Esophagus muscularis mucosa (tissue), 4 donors: Measurements from ENCODE around the gene PHACTR4. TPM values are rescaled to one million over a fixed set of nuclear protein-coding genes. Genes with fewer than 3 reads are reported as not detected.
"Not testable (repeated sequence)": the region's sequence is repeated elsewhere in the genome, so short reads cannot be mapped to it uniquely, and the experiment has no call there.

ENCODE experiments used
- DNase-seq: peaks from one replicate; pipeline ENCODE4 v3.0.0-alpha.2; 2017; ENCODE audit errors: extremely low spot score
- H3K27ac ChIP-seq, 4 donors: fragments of 200-600 bp; sonication (generic); replicated peaks in 1 of 4; 1 replicate in 3 of 4; 2 replicates in 1 of 4; pipeline ENCODE4 v1.5.1; 2016 to 2019; ENCODE audit warnings: mild to moderate bottlenecking in 1 of 4
- H3K27me3 ChIP-seq, 4 donors: fragments of 200-600 bp; sonication (generic); one replicate each; pipeline versions ENCODE4 v1.5.1 to v1.6.0; 2016 to 2019
- H3K36me3 ChIP-seq, 4 donors: fragments of 200-600 bp; sonication (generic); one replicate each; pipeline ENCODE4 v1.5.1; 2016 to 2019
- H3K4me1 ChIP-seq, 4 donors: fragments of 200-600 bp; sonication (generic); one replicate each; pipeline ENCODE4 v1.5.1; 2016 to 2019
- H3K4me3 ChIP-seq, 4 donors: fragments of 200-600 bp; sonication (generic); 1 replicate in 2 of 4; 2 replicates in 2 of 4; pipeline ENCODE4 v1.5.1; 2016 to 2019; ENCODE audit warnings: mild to moderate bottlenecking in 4 of 4, moderate library complexity in 1 of 4
- H3K9me3 ChIP-seq, 4 donors: fragments of 200-600 bp; sonication (generic); 1 replicate in 3 of 4; 2 replicates in 1 of 4; pipeline ENCODE4 v1.5.1; 2016 to 2019
- EP300 ChIP-seq: sonication (generic); formaldehyde crosslinking; IDR thresholded peaks from one replicate; pipeline ENCODE4 v1.6.1; 2017; ENCODE audit warnings: antibody characterized with exemption
- POLR2A ChIP-seq: fragments of 450-650 bp; IDR thresholded peaks from one replicate; pipeline ENCODE4 v1.6.1; 2017; ENCODE audit warnings: antibody characterized with exemption, moderate library complexity, mild to moderate bottlenecking, low read depth
- POLR2AphosphoS5 ChIP-seq, 2 donors: sonication (generic); formaldehyde crosslinking; IDR thresholded peaks; one replicate each; pipeline ENCODE4 v1.6.1; 2017; ENCODE audit warnings: antibody characterized with exemption in 2 of 2
- WGBS: methylation state at CpG from one replicate; pipeline ENCODE4 v1.1.5; 2018; 5-methylcytosine and 5-hydroxymethylcytosine counted together
- intact Hi-C: fragments of 100-400 bp; cut with DNase I; formaldehyde crosslinking; loops from one replicate; pipeline ENCODE4 v1.15.1; 2023
- total RNA-seq, 4 donors: library from RNA; depleted of rRNA; stranded (reverse); fragments of >200 nt; gene quantifications; one replicate each; pipeline versions ENCODE4 v1.1.0 to v1.2.1, GENCODE V29; 2016
- TF ChIP-seq, protein P1 (sequence below), 3 experiments: fragments of 200-600 bp in 2 of 3; fragments of 450-650 bp in 1 of 3; sonication (generic) in 2 of 3; IDR thresholded peaks; one replicate each; pipeline ENCODE4 v1.5.1; 2017 to 2019; ENCODE audit warnings: antibody characterized with exemption in 3 of 3, mild to moderate bottlenecking in 2 of 3, moderate library complexity in 1 of 3

Gene PHACTR4
- total RNA-seq, 4 donors from 2014 or later: 21.0 to 32.4 (median 27.7) TPM

DNA sequence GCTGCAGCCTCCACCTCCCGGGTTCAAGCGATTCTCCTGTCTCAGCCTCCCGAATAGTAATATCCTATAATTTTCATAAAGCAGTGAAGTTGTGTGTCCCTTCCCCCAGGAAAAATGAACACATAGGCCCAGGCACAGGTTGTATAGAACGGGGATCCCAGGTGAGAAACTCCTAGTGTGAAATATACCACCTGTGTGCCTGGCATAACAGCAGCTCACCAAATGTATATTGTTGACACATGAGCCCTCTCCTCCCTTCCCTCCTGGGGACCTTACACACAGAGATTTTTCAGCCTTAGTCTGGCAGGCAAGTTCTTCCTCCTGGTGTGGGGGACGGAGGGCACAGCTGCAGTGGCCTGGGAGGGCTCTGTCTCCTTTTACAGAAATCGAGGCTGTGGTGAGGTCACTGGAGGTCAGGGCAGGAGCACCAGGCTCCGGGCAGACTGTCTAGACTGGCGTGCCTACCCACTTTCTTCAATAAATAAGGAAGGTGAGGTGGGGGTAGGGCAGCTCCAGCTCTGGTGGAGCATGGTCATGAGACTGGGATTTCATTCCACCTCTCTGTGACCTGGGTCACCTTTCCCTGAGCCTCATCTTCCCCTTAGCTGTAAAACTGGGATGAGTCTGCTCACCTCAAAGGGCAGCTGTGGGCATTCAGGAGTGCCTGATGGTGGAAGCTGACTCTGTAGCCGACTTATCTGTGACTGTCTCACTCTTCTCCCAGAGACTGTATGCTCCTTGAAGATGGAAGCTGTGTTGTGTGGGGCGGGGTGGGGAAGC, 150.6 kb downstream of the PHACTR4 start:
- TF ChIP-seq EP300: no peak
- intact Hi-C loops: loop anchor here (5.0 kb wide), 2 partner anchors 32 to 357 kb away; partner anchors contain the start of gene TRNAU1AP
- no peaks in the 10 kb centered on the region for H3K9me3 ChIP-seq
- peaks cover 2 to 10% (median 5%) of the 10 kb centered on the region in 4 donors for H3K36me3 ChIP-seq
- no peak overlapping the region for H3K4me3 ChIP-seq
- 96% methylated on average over 6 of the region's 10 CpGs for WGBS
- no peak overlapping the region for H3K27ac ChIP-seq
- peaks cover 9 to 20% (median 16%) of the 10 kb centered on the region in 4 donors for H3K4me1 ChIP-seq
- H3K27me3 ChIP-seq: no peaks in the 10 kb centered on the region
- no peak for DNase-seq

DNA sequence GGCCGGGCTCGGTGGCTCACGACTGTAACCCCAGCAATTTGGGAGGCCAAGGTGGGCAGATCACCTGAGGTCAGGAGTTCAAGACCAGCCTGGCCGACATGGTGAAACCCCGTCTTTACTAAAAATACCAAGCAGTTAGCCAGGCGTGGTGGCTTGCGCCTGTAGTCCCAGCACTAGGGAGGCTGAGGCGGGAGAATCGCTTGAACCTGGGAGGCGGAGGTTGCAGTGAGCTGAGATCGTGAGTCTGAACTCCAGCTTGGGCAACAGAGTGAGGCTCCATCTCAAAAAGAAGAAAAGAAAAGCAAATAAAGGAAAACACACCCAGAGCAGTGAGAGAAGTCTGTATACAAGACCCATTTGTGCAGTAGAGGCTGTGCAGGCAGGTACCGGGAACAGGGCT, 151.3 kb downstream of the PHACTR4 start:
- intact Hi-C loops, H3K4me3 ChIP-seq, H3K27me3 ChIP-seq, DNase-seq, H3K27ac ChIP-seq, H3K9me3 ChIP-seq, H3K36me3 ChIP-seq: not testable (repeated sequence)
- peaks cover 9 to 20% (median 16%) of the 10 kb centered on the region in 4 donors for H3K4me1 ChIP-seq
- 94% methylated on average over 12 of the region's 12 CpGs for WGBS

DNA sequence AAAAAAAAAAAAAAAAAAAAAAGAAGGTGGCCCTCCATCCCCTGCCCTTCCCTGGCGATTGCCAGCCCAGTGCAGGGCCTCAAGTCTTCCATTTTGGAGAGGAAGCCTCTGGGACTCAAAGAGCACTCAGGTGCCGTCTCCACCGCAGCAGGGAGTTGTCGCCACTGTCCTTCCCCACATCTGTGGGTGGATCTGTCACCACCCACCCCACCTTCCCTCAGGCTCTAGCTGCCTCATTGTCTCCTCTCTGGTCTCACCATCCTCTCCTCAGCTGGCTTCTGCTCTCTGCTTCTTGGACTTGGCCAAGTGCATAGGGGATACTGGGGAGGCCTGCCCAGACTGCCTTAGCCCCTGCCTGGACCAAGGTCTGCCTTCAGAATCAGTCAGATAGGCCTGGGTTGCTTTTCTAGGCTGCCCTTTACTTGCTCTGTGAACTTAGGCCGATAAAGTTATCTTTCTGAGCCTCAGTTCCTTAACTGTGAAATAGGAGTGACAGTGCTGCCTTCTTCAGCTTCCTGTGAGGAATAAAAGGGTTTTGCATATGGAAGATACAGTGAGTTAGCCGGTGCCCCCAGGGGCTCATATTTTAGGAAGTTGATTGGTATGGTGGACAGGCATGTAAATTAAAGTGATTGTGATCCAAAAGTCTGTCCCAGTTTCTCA, 152.1 kb downstream of the PHACTR4 start:
- H3K9me3 ChIP-seq: no peaks in the 10 kb centered on the region
- H3K36me3 ChIP-seq: peaks cover 0 to 3% (median 0%) of the 10 kb centered on the region in 4 donors
- intact Hi-C loops: no loop called here
- peaks cover 9 to 20% (median 16%) of the 10 kb centered on the region in 4 donors for H3K4me1 ChIP-seq
- TF ChIP-seq POLR2A (no peak), POLR2AphosphoS5 (IDR thresholded peaks at IDR 0.05) (no peak), EP300 (no peak)
- TF ChIP-seq, protein P1, sequence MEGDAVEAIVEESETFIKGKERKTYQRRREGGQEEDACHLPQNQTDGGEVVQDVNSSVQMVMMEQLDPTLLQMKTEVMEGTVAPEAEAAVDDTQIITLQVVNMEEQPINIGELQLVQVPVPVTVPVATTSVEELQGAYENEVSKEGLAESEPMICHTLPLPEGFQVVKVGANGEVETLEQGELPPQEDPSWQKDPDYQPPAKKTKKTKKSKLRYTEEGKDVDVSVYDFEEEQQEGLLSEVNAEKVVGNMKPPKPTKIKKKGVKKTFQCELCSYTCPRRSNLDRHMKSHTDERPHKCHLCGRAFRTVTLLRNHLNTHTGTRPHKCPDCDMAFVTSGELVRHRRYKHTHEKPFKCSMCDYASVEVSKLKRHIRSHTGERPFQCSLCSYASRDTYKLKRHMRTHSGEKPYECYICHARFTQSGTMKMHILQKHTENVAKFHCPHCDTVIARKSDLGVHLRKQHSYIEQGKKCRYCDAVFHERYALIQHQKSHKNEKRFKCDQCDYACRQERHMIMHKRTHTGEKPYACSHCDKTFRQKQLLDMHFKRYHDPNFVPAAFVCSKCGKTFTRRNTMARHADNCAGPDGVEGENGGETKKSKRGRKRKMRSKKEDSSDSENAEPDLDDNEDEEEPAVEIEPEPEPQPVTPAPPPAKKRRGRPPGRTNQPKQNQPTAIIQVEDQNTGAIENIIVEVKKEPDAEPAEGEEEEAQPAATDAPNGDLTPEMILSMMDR (IDR thresholded peaks at IDR 0.05): no peak
- DNase-seq: no peak
- H3K4me3 ChIP-seq: no peak overlapping the region
- 92% methylated on average over 6 of the region's 6 CpGs for WGBS
- no peak overlapping the region for H3K27ac ChIP-seq
- H3K27me3 ChIP-seq: no peaks in the 10 kb centered on the region

DNA sequence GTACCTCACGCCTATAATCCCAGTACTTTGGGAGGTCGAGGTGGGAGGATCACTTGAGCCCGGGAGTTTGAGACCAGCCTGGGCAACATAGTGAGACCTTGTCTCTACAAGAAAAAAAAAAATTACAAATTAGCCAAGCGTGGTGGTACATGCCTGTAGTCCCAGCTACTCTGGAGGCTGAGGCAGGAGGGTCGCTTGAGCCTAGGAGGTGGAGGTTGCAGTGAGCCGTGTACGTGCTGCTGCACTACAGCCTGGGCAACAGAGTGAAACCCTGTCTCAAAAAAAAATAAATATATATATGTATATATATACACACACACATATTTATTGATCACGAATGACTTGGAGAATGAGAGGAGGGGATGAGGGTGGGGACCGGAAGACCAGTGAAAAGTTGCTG, 153.0 kb downstream of the PHACTR4 start:
- H3K36me3 ChIP-seq, H3K27ac ChIP-seq, H3K27me3 ChIP-seq, H3K9me3 ChIP-seq, DNase-seq, intact Hi-C loops, H3K4me3 ChIP-seq: not testable (repeated sequence)
- peaks cover 9 to 16% (median 13%) of the 10 kb centered on the region in 4 donors for H3K4me1 ChIP-seq
- 92% methylated on average over 9 of the region's 9 CpGs for WGBS

DNA sequence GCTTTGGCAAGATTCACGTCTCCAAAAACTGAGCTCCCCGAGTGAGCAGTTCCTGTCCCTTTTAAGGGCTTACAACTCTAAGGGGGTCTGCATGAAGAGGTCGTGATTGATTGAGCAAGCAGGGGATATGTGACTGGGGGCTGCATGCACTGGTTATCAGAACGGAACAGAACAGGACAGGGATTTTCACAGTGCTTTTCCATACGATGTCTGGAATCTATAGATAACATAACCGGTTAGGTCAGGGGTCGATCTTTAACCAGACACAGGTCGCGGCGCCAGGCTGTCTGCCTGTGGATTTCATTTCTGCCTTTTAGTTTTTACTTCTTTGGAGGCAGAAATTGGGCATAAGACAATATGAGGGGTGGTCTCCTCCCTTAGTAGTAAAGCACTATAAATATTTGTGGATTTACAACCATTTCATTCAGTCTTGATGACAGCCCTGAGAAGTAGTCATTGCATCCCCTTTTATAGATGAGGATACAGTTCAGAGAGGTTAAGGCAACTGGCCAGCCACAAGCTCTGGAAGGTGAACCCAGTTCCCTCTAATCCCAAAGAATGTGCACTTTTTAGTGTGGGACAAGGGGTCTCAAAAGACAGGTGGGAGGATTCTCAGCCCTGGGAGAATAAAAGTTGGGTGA, 155.6 kb downstream of the PHACTR4 start:
- 83% methylated on average over 10 of the region's 10 CpGs for WGBS
- H3K4me3 ChIP-seq, H3K36me3 ChIP-seq, H3K4me1 ChIP-seq, H3K27me3 ChIP-seq, H3K27ac ChIP-seq, H3K9me3 ChIP-seq, intact Hi-C loops, DNase-seq: not testable (repeated sequence)

DNA sequence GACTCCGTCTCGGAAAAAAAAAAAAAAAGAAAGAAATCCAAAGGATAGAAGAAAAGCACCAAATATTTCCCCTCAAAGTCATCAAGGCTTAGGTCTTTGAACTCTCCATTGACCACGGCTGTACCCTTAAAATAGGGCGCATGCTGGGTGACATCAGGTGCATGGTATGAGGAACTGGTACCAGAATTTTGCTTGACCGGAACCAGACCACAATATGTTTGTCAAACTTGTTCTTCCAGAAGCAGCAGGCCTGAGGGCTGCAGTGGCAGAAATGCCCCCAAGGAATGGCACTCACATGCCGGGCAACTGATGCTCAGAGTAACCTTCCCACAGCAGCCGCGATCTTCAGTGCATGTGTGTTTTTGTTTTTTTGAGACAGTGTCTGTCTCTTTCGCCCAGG, 157.3 kb downstream of the PHACTR4 start:
- intact Hi-C loops: no loop called here

More for the DNA sequence above, 157.3 kb downstream of the PHACTR4 start:
- Histone ChIP-seq H3K4me1 (no peaks in the 10 kb centered on the region), H3K27ac (no peak overlapping the region), H3K27me3 (no peaks in the 10 kb centered on the region), H3K9me3 (no peaks in the 10 kb centered on the region), H3K4me3 (no peak overlapping the region), H3K36me3 (peaks cover 0 to 15% (median 6%) of the 10 kb centered on the region in 4 donors)
- 94% methylated on average over 9 of the region's 9 CpGs for WGBS
- no peak for DNase-seq
- TF ChIP-seq, protein P1 (IDR thresholded peaks at IDR 0.05): no peak
- TF ChIP-seq POLR2A: no peak
- no peak for TF ChIP-seq EP300
- TF ChIP-seq POLR2AphosphoS5 (IDR thresholded peaks at IDR 0.05): no peak
